Measurements from ENCODE around the gene GUCY1A1. TPM values are rescaled to one million over a fixed set of nuclear protein-coding genes. Genes with fewer than 3 reads are reported as not detected.

Gene GUCY1A1
- polyA plus RNA-seq, 5 donors = 88.3 to 169 (median 119) TPM

DNA sequence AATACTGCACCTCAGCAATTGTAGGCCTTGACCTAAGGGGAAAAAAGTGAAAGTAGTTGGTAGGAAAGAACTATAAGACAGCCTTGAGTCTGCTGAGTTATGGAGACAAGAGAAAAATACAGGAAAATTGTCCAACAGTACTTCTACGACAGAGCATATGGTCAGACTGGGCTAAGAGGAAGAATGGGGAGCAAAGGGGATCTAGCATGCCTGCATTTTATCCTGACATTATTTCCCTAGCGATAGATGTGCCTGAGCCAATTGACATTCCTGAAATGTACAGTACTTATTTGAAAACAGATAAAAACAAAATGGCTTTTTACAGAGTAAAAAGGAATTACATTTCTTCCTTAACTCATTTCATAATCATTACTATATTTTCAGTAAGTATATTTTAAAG lies 22.2 kb downstream of the GUCY1A1 start:
- DNase-seq = no peak

DNA sequence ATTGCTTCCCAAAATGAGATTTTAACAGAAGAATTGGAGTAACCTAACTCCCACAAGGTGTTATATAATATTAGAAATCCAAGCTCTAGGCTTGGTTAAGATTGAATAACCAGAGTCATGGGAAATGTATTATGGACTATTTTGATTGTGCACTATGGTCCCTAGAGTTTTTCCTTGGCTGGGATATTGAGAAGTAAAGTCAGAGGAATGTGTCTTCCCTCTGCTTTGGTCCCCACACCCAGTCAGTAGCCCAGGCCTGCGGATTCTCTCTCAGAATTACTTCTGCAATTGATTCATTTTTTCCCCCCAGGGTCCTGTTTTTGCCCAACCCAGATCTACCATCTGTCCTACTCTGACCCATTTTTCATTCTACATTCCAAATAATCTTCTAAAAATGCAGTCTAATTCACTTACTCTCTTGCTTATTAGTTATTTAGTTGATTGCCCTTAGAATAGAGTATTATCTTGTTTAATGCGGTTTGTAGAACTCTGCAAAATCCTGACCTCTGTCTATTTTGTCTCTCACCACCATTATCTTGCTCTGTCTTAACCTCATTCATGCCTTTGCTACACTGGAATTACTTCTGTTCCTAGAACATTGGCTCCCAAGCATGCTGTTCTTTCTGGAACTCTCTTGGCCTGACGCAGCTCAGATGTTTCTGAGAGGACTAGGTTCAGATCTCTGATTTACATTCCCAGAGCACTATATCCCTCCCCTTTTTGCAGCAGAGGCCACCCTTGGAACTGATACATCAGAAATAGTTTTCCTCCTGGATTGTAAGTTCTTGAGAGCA lies 23.6 kb downstream of the GUCY1A1 start:
- no peak for DNase-seq

DNA sequence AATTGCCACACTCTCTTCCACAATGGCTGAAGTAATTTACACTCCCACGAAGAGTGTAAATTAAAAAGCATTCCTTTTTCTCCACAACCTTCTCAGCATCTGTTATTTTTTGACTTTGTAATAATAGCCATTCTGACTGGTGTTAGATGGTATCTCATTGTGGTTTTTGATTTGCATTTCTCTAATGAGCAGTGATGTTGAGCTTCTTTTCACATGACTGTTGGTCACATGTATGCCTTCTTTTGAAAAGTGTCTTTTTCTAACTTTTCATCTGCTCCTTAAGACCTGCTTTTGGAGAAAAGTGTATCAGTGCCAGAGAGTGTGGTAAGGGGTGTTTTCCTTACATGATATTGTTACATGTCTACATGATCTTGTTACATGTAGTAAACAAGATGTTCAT lies 25.7 kb downstream of the GUCY1A1 start:
- DNase-seq = no peak

GRCh38 chr4:155693015-155693663 lies 26.5 kb downstream of the GUCY1A1 start:
- DNase-seq = no peak

DNA sequence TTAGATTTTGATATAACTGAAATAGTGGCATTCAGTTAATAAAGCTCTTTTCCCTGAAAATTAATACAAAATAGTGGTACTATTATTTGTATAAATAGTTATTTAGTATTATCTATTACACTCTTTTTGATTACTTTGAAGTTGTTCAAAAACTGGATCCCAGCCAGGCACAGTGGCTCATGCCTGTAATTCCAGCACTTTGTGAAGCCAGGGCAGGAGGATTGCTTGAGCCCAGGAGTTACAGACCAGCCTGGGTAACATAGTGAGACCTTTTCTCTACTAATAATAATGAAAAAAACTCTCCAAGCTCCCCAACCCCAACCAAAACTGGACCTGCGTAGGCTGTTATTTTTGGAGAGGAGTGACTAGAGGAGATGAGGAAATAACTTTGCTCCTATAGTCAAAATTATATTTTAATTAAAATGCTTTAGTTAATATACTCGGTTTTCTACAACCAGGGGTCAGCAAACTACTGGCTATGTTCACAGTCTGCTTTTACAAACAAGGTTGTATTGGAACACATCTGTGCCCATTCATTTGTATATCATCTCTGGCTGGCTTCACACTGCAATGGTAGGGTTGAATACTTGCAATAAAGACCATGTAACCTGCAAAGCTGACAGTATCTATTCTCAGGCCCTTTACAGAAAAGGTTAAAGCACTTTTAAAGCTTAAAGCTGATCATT lies 27.6 kb downstream of the GUCY1A1 start:
- DNase-seq = no peak

DNA sequence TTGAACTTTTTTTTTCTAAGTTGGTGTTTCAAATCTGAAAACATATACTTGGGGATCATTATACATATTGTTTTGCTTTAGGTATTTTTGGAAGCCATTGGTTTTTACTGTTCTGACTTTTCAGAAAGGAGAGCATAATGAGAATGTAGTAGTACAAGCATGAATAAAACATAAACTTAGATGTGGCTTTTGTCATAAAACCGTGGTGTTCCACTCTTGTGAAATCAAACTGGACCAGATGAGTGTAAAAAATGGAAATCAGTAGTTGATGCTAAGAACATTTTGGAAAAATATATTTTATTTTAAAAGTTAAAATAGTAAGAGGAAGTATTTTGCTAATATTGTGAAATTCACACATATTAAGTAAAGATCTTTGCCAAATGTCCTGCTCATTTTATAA lies 29.6 kb downstream of the GUCY1A1 start:
- no peak for DNase-seq

DNA sequence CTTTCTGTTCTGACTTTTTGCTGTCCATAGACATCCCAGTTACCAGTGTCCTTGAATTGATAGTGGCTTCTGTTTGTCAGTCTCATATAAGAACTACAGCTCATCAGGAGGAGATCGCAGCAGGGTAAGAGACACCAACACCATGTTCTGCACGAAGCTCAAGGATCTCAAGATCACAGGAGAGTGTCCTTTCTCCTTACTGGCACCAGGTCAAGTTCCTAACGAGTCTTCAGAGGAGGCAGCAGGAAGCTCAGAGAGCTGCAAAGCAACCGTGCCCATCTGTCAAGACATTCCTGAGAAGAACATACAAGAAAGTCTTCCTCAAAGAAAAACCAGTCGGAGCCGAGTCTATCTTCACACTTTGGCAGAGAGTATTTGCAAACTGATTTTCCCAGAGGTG lies 30.1 kb downstream of the GUCY1A1 start:
- DNase-seq = no peak

DNA sequence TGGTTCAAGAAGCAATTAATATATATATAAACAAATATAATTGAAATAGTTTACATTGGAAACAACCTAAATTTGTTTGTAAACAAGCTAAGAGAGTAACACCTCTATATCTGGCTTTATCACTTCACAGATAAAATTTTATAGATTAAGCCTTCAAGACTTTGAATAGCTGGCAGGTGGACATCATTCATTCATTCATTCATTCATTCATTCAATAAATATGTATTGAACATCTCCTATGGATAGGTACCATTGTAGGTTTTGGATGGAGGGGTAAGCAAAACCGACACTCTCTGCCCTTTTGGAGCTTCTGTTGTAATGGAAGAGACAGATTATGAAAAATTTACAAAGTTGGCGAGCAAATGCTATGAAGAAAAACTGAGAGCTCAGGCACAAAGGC lies 35.2 kb downstream of the GUCY1A1 start:
- no peak for DNase-seq

DNA sequence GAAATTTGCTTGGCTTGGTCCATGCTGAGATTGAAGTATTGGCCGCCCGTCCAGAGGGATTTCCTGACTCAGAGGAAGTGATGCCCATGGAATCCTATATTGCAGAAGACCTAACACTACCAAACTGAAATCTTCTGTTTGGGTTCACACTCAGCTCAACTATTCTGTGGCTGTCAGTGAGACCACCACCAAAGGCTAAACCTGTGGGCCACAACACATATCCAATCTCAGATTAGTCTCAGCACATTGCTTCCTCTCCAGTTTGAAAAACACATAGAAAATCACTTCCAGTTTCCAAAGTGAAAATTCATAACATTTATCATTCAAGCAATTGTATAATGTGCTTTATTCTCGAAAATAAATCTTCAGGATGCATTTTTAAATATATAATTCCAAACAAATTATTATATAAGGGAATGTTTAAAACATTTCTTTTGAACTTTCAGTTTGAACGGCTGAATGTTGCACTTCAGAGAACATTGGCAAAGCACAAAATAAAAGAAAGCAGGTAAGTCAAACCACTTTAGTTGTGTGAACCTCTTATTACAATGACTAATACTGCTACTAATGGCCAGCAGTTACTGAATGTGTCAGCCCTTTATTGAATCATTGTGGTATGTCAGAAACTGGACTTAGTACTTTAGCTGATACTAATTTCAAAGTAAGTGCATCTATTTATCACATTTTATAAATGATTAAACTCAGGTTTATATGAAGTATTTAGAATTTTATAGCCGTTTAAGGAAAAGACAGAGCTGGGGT lies 37.0 kb downstream of the GUCY1A1 start:
- DNase-seq = no peak

DNA sequence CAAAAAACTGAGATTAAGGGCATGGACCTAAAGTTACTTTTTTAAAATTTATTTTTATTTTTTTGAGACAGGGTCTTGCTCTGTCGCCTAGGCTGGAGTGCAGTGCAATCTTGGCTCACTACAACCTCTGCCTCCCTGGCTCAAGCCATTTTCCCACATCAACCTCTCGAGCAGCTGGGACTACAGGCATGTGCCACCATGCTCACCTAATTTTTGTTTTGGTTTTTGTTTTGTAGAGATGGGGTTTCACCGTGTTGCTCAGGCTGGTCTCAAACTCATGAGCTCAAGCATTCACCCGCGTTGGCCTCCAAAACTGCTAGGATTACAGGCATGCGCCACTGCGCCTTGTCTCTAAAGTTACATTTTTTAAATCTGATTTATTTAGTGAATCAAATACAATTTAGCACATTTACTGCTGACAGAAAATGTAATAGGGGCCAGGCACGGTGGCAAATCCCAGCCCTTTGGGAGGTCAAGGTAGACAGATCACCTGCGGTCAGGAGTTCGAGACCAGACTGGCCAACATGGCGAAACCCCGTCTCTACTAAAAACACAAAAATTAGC lies 38.3 kb downstream of the GUCY1A1 start:
- DNase-seq = no peak

GRCh38 chr4:155705664-155706063 lies 39.0 kb downstream of the GUCY1A1 start:
- DNase-seq = peak; percentile 61 to 65

- no peak for DNase-seq
Observed at GRCh38 chr4:155706147-155706546, 39.5 kb downstream of the GUCY1A1 start.

DNA sequence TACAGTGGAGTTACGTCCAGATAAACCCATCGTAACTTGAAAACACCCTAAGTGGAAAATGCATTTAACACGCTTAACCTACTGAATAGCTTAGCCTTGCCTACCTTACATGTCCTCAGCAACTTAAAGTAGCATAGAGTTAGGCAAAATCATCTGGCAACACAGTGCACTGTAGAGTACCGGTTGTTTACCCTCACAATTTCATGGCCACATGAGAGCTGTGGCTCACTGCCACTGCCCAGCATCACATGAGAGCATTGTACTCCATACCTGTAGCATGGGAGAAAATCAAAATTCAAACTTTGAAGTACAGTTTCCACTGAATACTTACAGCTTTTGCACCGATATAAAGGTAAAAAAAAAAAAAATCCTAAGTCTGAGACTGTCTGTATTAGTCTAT lies 40.6 kb downstream of the GUCY1A1 start:
- DNase-seq = no peak

DNA sequence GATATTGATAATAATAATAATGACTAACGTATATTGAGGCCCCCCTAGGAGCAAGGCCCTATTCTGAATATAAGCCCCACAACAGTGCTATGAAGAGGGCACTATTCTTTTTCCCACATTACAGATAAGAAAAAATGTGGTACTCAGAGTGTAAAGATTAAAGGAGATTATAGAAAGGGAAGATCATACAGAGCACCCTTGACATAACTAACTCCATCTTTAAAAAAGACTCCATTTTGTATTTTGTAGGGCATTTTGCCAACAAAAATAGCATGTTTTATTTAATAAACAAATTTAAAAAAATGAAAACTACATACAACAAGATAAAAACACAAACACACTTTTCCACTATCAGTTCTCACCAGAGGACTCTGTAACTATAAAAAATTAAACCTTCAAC lies 42.1 kb downstream of the GUCY1A1 start:
- DNase-seq = no peak

DNA sequence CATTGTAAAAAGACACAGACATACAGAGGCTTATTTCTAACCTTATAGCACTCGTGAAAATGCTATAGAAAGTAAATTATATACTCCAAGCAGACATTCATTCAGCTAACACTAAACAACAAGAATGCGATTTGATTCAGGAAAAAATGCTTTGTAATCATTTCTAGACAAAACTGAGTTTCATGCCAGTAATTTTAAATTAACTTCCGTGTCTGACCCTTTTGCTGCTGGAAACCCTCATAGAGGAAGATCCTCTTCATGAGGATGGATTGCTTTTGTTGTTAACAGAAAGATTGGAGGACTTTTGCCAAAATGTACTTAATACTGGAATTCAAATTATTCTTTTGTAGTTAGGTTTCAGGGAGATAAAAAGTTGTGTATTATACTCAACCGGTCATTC lies 43.3 kb downstream of the GUCY1A1 start:
- no peak for DNase-seq

GRCh38 chr4:155711556-155711955 lies 44.9 kb downstream of the GUCY1A1 start:
- no peak for DNase-seq

DNA sequence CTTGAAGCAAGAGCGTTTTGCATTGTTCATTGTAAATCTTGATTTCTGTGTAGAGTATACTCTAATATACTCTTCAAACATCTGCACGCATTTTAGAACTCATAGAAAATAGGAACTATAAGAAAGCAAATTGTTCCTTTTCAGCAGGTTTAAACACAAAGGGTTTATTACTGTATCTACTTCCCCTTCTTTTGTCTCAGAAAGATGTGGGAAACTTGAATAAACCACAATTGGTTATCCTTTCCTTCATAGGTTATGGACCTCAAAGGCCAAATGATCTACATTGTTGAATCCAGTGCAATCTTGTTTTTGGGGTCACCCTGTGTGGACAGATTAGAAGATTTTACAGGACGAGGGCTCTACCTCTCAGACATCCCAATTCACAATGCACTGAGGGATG lies 46.2 kb downstream of the GUCY1A1 start:
- DNase-seq = no peak

DNA sequence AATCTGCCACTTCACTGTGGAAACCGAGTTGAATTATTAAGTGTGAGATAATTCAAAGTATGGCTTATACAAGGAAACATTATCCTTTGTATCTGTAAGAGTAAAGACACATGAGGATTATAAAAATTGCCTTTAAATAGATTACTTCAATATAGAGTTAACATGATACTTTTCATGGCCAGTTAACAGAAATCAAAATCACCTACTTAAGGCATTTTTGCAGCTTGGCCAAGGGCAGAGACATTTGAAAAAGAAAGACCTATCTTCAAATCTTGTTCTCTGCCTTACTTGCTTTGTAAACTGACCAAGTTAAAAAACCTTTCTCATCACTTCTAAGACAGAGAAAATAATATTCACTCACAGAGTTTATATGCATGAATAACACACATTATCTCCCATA lies 47.3 kb downstream of the GUCY1A1 start:
- no peak for DNase-seq

- no peak for DNase-seq
Observed at GRCh38 chr4:155722336-155722735, 55.7 kb downstream of the GUCY1A1 start.

DNA sequence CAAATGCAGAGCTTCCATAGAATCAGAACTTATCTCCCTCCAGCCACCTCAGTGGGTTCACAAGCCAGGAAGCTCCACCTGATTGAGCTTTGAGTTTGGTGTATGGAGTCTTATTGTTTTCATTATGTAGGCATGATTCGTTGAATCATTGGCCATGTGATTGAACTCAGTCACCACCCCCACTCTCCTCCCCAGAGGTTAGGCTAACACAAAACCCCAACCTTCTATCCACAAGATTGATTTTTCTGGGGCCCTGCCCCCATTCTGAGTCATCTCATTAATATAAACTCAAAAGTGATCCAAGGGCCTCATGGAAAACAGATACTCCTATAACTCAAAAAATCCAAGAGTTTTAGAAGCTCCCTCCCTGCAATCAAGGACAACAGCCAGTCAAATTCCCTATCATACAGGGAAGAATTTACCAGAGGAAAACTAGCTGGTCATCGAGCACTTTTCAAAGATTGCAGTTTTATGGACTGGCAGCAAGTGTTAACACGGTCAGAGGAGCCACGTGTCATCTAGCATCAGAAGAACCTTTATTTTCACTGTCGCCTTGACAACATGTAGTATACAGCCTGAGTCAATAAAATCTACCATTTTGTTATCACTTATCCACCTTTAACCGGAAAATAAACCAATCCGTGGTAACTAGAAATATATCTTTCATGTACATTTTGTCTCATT lies 56.3 kb downstream of the GUCY1A1 start:
- no peak for DNase-seq

DNA sequence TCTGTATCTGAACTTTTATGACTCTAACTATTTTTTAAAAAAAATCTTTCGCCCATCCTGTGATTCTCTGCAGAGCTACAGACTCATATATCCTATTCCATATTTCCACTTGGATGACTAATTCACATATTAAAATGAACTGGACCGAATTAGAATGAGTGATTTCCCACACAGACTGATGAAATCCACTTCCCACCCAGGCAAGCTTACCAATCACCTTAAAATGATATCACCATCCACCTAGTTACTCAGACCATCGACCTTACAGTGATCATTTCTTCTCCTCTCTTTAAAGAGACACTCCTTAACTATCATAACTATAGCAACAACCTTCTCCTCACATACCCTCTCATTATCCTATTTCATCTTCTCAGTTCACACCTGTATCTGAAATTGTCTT lies 58.1 kb downstream of the GUCY1A1 start:
- no peak for DNase-seq

Measured in right lung (tissue), 5 donors.